OCI-LY3 (cell line): ENCODE data around the gene PEX13.

Source experiments
- H2AFZ ChIP-seq: fragments of 200-600, 300-600 bp; shearing (Covaris generic); 2 replicates; pipeline ENCODE4 v1.6.0; 2014; ENCODE audit warnings: antibody characterized with exemption, low read depth, low read length
- H3K27ac ChIP-seq: fragments of 200-600, 300-600 bp; sonication (generic); 2 replicates; pipeline ENCODE4 v1.5.1; 2014; ENCODE audit warnings: mild to moderate bottlenecking, low read length, moderate library complexity, mixed read lengths
- H3K27me3 ChIP-seq: fragments of 200-600, 300-600 bp; sonication (generic); 2 replicates; pipeline ENCODE4 v1.6.1; 2014; ENCODE audit warnings: low read depth, low read length, mixed read lengths
- H3K36me3 ChIP-seq: fragments of 200-600, 300-600 bp; sonication (generic); replicated peaks from 2 replicates; pipeline ENCODE3; 2014; ENCODE audit warnings: low read depth, low read length, mixed read lengths
- H3K4me1 ChIP-seq: fragments of 300-600, 200-600 bp; sonication (generic); 2 replicates; pipeline ENCODE4 v1.6.1; 2014; ENCODE audit warnings: low read length, mixed read lengths
- H3K4me2 ChIP-seq: fragments of 200-600, 300-600 bp; sonication (generic); 2 replicates; pipeline ENCODE4 v1.6.1; 2014; ENCODE audit warnings: low read length, mixed read lengths
- H3K4me3 ChIP-seq: fragments of 300-600, 200-600 bp; sonication (generic); 2 replicates; pipeline ENCODE4 v1.5.1; 2014; ENCODE audit warnings: antibody characterized with exemption, mild to moderate bottlenecking, low read length, moderate library complexity
- H3K79me2 ChIP-seq: fragments of 300-600, 200-600 bp; shearing (Covaris generic); 2 replicates; pipeline ENCODE4 v1.6.1; 2014; ENCODE audit warnings: mild to moderate bottlenecking, low read length, mixed read lengths
- H3K9ac ChIP-seq: fragments of 300-600, 200-600 bp; shearing (Covaris generic); 2 replicates; pipeline ENCODE4 v1.6.0; 2014; ENCODE audit warnings: mild to moderate bottlenecking, low read length, moderate library complexity
- H3K9me3 ChIP-seq: fragments of 200-600, 300-600 bp; shearing (Covaris generic); 2 replicates; pipeline ENCODE4 v1.6.1; 2014; ENCODE audit warnings: low read length, mixed read lengths; ENCODE audit not compliant: insufficient read depth
- H4K20me1 ChIP-seq: fragments of 200-600, 300-600 bp; sonication (generic); 2 replicates; pipeline ENCODE4 v1.6.1; 2016; ENCODE audit warnings: low read length, mixed read lengths; ENCODE audit not compliant: insufficient read depth
- CTCF ChIP-seq: fragments of 200-600, 300-600 bp; sonication (generic); IDR thresholded peaks from 2 replicates; pipeline ENCODE4 v1.5.1; 2014; ENCODE audit warnings: antibody characterized with exemption, low read length, low read depth
- EZH2phosphoT487 ChIP-seq: fragments of 200-600 bp; shearing (Covaris generic); IDR thresholded peaks from 2 replicates; pipeline ENCODE4 v1.6.1; 2018; ENCODE audit warnings: antibody characterized with exemption, mixed run types, low read depth

PEX13 gene

GRCh38 chr2:61057562-61057961 lies 40.0 kb downstream of the PEX13 start:
- peaks cover 16% of the 10 kb centered on the region for H3K36me3 ChIP-seq
- TF ChIP-seq CTCF, result no peak
- no peak for TF ChIP-seq EZH2phosphoT487
- H3K27me3 ChIP-seq, result no peaks in the 10 kb centered on the region

GRCh38 chr2:61059382-61059781 lies 41.9 kb downstream of the PEX13 start:
- Histone ChIP-seq H3K4me1 (no peaks in the 10 kb centered on the region), H3K27me3 (no peaks in the 10 kb centered on the region), H3K4me3 (no peak overlapping the region), H3K36me3 (peaks cover 11% of the 10 kb centered on the region), H2AFZ (no peak overlapping the region), H3K27ac (no peak overlapping the region), H3K79me2 (no peaks in the 10 kb centered on the region), H4K20me1 (no peaks in the 10 kb centered on the region), H3K9me3 (no peaks in the 10 kb centered on the region), H3K9ac (no peak overlapping the region), H3K4me2 (no peak overlapping the region)
- no peak for TF ChIP-seq EZH2phosphoT487
- TF ChIP-seq CTCF, result no peak

More at GRCh38 chr2:61057562-61057961, 40.0 kb downstream of the PEX13 start:
- no peak overlapping the region for H3K4me2 ChIP-seq
- H3K9me3 ChIP-seq, result no peaks in the 10 kb centered on the region
- H2AFZ ChIP-seq, result no peak overlapping the region
- H3K9ac ChIP-seq, result no peak overlapping the region
- no peak overlapping the region for H3K27ac ChIP-seq
- no peaks in the 10 kb centered on the region for H3K79me2 ChIP-seq
- no peaks in the 10 kb centered on the region for H4K20me1 ChIP-seq
- no peak overlapping the region for H3K4me3 ChIP-seq
- no peaks in the 10 kb centered on the region for H3K4me1 ChIP-seq

- TF ChIP-seq EZH2phosphoT487, result no peak
- no peak for TF ChIP-seq CTCF
- Histone ChIP-seq H3K4me2 (peak within 1 kb of the TSS; percentile 83), H3K9ac (peak within 1 kb of the TSS; percentile 67), H3K79me2 (no peaks in the 10 kb centered on the region), H3K27me3 (no peaks in the 10 kb centered on the region), H3K9me3 (no peaks in the 10 kb centered on the region), H3K27ac (no peak within 1 kb of the TSS), H3K4me3 (peak within 1 kb of the TSS; percentile 85), H3K36me3 (peaks cover 3% of the 10 kb centered on the region), H3K4me1 (peaks cover 6% of the 10 kb centered on the region; the same call in 1 of the 2 replicates), H4K20me1 (no peaks in the 10 kb centered on the region), H2AFZ (peak within 1 kb of the TSS; percentile 76)
Observed at GRCh38 chr2:61065714-61066709, 48.5 kb downstream of the PEX13 start, which contains the start of gene SANBR. TSS of gene SANBR (plus strand) at chr2:61065871. CDS start at chr2:61070351, 4,480 bp downstream.

- H4K20me1 ChIP-seq, result no peaks in the 10 kb centered on the region
- TF ChIP-seq EZH2phosphoT487, result no peak
- TF ChIP-seq CTCF, result no peak
- H3K27me3 ChIP-seq, result no peaks in the 10 kb centered on the region
- no peaks in the 10 kb centered on the region for H3K4me1 ChIP-seq
- H3K9me3 ChIP-seq, result no peaks in the 10 kb centered on the region
- H3K27ac ChIP-seq, result no peak overlapping the region
- no peaks in the 10 kb centered on the region for H3K36me3 ChIP-seq
- H3K9ac ChIP-seq, result no peak overlapping the region
- H2AFZ ChIP-seq, result no peak overlapping the region
- H3K79me2 ChIP-seq, result no peaks in the 10 kb centered on the region
- H3K4me2 ChIP-seq, result no peak overlapping the region
- no peak overlapping the region for H3K4me3 ChIP-seq
Observed at GRCh38 chr2:61074100-61074499, 56.6 kb downstream of the PEX13 start.
